ENCODE data around the gene OTULIN.

GRCh38 chr5:14729448-14730385 lies 65.2 kb downstream of the OTULIN start:
- TF ChIP-seq, protein P1, sequence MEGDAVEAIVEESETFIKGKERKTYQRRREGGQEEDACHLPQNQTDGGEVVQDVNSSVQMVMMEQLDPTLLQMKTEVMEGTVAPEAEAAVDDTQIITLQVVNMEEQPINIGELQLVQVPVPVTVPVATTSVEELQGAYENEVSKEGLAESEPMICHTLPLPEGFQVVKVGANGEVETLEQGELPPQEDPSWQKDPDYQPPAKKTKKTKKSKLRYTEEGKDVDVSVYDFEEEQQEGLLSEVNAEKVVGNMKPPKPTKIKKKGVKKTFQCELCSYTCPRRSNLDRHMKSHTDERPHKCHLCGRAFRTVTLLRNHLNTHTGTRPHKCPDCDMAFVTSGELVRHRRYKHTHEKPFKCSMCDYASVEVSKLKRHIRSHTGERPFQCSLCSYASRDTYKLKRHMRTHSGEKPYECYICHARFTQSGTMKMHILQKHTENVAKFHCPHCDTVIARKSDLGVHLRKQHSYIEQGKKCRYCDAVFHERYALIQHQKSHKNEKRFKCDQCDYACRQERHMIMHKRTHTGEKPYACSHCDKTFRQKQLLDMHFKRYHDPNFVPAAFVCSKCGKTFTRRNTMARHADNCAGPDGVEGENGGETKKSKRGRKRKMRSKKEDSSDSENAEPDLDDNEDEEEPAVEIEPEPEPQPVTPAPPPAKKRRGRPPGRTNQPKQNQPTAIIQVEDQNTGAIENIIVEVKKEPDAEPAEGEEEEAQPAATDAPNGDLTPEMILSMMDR (IDR thresholded peaks at IDR 0.05; ENCODE audit: low read depth, low read length) = no peak
- TF ChIP-seq POLR2A (IDR thresholded peaks at IDR 0.05; ENCODE audit: extremely low read depth, insufficient read length) (no peak), MYC (IDR thresholded peaks at IDR 0.05; ENCODE audit: low read depth, low read length) (no peak), MAX (IDR thresholded peaks at IDR 0.05; ENCODE audit: low read depth, low read length) (no peak)
